Astrocyte (in vitro differentiated cells and primary cell): ENCODE results near the gene DIP2A.

Source experiments
- EZH2 ChIP-seq: IDR thresholded peaks from 2 replicates; pipeline ENCODE4 v1.6.1; 2012; ENCODE audit warnings: mild to moderate bottlenecking, low read length, inconsistent platforms; ENCODE audit not compliant: insufficient read depth
- TF ChIP-seq, protein P1 (sequence below): IDR thresholded peaks from 2 replicates; pipeline ENCODE4 v1.5.1; 2011; ENCODE audit warnings: low read depth, mild to moderate bottlenecking, inconsistent platforms, low read length, moderate library complexity; ENCODE audit not compliant: insufficient read depth

DNA sequence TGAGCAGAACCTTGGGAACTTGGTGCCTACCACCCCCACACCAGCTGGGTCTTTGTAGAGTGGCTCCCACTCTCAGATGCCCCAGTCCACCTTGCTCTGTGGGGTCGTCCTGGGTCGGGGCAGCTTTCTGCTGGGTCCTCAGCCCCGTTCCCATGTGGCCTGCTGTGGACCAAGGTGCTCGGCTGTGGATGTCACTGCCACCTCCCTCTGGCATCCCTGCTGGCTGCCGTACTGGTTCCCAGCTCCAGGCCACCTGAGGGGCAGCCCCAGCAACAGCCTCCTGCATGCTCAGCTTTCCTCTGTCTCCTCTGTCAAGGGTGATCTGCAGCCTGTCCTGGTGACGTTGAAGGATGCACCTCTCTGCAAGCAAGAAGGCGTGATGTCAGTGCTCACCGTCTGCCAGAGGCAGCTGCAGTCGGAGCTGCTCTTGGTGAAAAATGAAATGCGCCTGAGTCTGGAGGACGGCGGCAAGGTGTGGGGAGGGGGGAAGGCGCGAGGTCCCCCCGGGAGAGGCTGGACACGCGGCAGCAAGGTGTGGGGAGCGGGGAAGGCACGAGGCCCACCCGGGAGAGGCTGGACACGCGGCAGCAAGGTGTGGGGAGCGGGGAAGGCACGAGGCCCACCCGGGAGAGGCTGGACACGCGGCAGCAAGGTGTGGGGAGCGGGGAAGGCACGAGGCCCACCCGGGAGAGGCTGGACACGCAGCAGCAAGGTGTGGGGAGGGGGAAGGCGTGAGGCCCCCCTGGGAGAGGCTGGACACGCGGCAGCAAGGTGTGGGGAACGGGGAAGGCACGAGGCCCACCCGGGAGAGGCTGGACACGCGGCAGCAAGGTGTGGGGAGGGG is 45.9 kb upstream of the DIP2A start:
- TF ChIP-seq, protein P1, sequence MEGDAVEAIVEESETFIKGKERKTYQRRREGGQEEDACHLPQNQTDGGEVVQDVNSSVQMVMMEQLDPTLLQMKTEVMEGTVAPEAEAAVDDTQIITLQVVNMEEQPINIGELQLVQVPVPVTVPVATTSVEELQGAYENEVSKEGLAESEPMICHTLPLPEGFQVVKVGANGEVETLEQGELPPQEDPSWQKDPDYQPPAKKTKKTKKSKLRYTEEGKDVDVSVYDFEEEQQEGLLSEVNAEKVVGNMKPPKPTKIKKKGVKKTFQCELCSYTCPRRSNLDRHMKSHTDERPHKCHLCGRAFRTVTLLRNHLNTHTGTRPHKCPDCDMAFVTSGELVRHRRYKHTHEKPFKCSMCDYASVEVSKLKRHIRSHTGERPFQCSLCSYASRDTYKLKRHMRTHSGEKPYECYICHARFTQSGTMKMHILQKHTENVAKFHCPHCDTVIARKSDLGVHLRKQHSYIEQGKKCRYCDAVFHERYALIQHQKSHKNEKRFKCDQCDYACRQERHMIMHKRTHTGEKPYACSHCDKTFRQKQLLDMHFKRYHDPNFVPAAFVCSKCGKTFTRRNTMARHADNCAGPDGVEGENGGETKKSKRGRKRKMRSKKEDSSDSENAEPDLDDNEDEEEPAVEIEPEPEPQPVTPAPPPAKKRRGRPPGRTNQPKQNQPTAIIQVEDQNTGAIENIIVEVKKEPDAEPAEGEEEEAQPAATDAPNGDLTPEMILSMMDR, result no peak
- no peak for TF ChIP-seq EZH2
